Stomach (tissue), 4 donors: ENCODE data around the gene C1orf74.

Experiments used
- POLR2A ChIP-seq, 4 donors: fragments of 450-650 bp; IDR thresholded peaks; one replicate each; pipeline ENCODE4 v1.6.1; 2016; ENCODE audit warnings: antibody characterized with exemption in 4 of 4, control low read depth in 2 of 4, mild to moderate bottlenecking in 1 of 4, moderate library complexity in 1 of 4
- TF ChIP-seq, protein P1 (sequence below), 7 experiments: fragments of 450-650 bp in 4 of 7; fragments of 200-600 bp in 3 of 7; sonication (generic) in 3 of 7; IDR thresholded peaks; one replicate each; pipeline ENCODE4 v1.5.1; 2016 to 2019; ENCODE audit warnings: antibody characterized with exemption in 7 of 7, control low read depth in 2 of 7, mild to moderate bottlenecking in 1 of 7

- TF ChIP-seq, protein P1, sequence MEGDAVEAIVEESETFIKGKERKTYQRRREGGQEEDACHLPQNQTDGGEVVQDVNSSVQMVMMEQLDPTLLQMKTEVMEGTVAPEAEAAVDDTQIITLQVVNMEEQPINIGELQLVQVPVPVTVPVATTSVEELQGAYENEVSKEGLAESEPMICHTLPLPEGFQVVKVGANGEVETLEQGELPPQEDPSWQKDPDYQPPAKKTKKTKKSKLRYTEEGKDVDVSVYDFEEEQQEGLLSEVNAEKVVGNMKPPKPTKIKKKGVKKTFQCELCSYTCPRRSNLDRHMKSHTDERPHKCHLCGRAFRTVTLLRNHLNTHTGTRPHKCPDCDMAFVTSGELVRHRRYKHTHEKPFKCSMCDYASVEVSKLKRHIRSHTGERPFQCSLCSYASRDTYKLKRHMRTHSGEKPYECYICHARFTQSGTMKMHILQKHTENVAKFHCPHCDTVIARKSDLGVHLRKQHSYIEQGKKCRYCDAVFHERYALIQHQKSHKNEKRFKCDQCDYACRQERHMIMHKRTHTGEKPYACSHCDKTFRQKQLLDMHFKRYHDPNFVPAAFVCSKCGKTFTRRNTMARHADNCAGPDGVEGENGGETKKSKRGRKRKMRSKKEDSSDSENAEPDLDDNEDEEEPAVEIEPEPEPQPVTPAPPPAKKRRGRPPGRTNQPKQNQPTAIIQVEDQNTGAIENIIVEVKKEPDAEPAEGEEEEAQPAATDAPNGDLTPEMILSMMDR (IDR thresholded peaks at IDR 0.05), result no peak
- no peak for TF ChIP-seq POLR2A (IDR thresholded peaks at IDR 0.05)
Observed at GRCh38 chr1:209769171-209769904, 15.0 kb downstream of the C1orf74 start.
